Epithelial cell of esophagus (primary cell): Measurements from ENCODE around the gene PRR5L.

Experiments used
- DNase-seq: peaks from one replicate; pipeline ENCODE4 v3.0.0; 2010; ENCODE audit warnings: low read depth
- H3K4me3 ChIP-seq: 2 replicates; pipeline ENCODE4 v1.5.1; 2011; ENCODE audit warnings: mild to moderate bottlenecking, low read length, control low read depth
- TF ChIP-seq, protein P1 (sequence below): IDR thresholded peaks from 2 replicates; pipeline ENCODE4 v1.5.1; 2011; ENCODE audit warnings: low read depth, mild to moderate bottlenecking, low read length, control low read depth, inconsistent platforms; ENCODE audit not compliant: insufficient read depth; ENCODE audit errors: missing control alignments

Gene PRR5L

DNA sequence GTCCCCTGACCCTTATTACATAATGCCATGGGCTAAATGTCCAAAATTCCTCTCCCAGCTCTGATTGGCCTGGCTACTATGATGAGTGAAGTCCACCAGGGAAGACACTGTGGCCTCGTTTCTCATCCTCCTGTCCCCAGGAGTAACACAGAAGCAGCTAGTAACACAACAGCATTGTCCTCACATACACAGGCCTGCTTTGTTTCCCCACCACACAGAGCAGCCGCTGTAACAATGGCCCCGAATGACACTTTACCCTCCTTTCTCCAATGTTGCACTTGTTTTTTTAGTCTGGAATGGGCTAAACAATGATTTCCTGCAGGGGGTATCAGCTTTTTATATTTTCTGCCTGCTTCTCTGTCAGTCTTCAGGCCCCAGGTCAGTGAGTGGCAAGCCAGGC is at the start of gene PRR5L:
Gene PRR5L (plus strand): TSS at position 363 of the 400 bp plus-strand sequence. CDS start 104,834 bp downstream, outside the sequence.
- no peak for DNase-seq
- H3K4me3 ChIP-seq: no peak within 1 kb of the TSS
- TF ChIP-seq, protein P1, sequence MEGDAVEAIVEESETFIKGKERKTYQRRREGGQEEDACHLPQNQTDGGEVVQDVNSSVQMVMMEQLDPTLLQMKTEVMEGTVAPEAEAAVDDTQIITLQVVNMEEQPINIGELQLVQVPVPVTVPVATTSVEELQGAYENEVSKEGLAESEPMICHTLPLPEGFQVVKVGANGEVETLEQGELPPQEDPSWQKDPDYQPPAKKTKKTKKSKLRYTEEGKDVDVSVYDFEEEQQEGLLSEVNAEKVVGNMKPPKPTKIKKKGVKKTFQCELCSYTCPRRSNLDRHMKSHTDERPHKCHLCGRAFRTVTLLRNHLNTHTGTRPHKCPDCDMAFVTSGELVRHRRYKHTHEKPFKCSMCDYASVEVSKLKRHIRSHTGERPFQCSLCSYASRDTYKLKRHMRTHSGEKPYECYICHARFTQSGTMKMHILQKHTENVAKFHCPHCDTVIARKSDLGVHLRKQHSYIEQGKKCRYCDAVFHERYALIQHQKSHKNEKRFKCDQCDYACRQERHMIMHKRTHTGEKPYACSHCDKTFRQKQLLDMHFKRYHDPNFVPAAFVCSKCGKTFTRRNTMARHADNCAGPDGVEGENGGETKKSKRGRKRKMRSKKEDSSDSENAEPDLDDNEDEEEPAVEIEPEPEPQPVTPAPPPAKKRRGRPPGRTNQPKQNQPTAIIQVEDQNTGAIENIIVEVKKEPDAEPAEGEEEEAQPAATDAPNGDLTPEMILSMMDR: no peak

DNA sequence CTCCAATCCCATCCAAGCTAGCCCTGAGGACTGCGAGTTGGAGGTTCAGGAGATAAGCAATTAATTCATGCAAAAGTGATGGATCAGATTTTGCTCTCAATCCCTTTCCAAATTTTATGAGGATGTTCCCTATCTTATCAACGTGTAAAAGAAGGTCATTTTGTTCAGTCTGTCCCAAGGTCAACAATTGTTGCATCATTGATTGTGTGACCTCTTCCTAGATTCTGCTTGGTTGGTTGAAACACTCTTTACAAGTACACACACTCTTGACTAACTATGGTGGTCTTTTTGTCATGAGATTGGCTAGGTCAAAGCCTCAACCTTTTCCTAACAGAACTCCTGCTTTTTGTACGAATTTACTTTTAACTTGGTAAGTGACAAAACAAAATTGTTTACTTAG is 48.6 kb upstream of the PRR5L start:
- H3K4me3 ChIP-seq: no peak overlapping the region

GRCh38 chr11:36248436-36248835 is 47.7 kb upstream of the PRR5L start:
- H3K4me3 ChIP-seq: no peak overlapping the region
- TF ChIP-seq, protein P1: no peak
- DNase-seq: no peak

More for the DNA sequence above, 48.6 kb upstream of the PRR5L start:
- no peak for DNase-seq
- TF ChIP-seq, protein P1: no peak

DNA sequence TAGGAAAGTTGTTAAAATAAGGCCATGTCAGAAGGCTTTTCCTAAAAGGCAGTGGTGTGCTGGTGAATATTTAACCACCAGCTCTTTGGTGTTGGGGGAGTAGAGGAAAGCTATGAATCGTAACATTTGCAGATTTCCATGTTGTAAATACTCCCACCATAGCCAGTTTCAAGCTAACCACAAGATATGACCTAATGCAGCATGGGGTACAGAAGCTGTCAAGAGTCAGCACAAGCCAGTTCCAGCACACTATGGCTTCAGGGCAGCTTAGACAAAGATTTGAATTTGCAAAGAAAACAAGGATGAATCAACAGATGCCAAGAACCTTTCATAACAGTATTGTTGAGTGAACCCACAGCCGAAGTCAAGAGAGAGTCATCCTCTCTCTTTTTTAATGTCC is 46.8 kb upstream of the PRR5L start:
- peak; percentile 96 for DNase-seq
- no peak overlapping the region for H3K4me3 ChIP-seq
- TF ChIP-seq, protein P1: no peak

DNA sequence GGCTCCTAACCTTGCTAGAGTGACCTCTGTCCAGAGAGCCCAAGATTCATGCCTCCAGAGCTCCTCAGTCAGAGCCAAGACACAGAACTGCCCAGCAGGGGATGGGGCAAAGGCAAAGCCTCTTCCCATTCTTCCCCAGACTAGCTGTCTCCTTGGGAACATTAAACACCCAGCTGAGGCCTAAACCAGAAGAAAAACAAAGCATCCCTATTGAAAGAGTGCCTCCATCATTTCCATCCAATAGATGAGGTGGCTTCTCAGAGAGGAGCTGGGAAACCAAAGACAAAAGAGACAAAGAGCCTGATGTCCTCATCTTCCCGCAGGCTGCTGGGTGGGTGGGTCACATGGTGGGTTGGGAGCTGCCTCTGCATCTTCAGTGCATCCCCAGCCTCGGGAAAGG is 44.3 kb upstream of the PRR5L start:
- no peak for DNase-seq
- TF ChIP-seq, protein P1: no peak
- H3K4me3 ChIP-seq: no peak overlapping the region

GRCh38 chr11:36253238-36253637 is 42.9 kb upstream of the PRR5L start:
- TF ChIP-seq, protein P1: no peak
- no peak for DNase-seq
- H3K4me3 ChIP-seq: no peak overlapping the region

GRCh38 chr11:36254713-36255112 is 41.4 kb upstream of the PRR5L start:
- H3K4me3 ChIP-seq: no peak overlapping the region
- TF ChIP-seq, protein P1: no peak
- peak; percentile 70 for DNase-seq
